ENCODE results near the gene MSI2.

Gene MSI2

GRCh38 chr17:57678393-57678792, 422.1 kb downstream of the MSI2 start:
- DNase-seq: peak; percentile 13

DNA sequence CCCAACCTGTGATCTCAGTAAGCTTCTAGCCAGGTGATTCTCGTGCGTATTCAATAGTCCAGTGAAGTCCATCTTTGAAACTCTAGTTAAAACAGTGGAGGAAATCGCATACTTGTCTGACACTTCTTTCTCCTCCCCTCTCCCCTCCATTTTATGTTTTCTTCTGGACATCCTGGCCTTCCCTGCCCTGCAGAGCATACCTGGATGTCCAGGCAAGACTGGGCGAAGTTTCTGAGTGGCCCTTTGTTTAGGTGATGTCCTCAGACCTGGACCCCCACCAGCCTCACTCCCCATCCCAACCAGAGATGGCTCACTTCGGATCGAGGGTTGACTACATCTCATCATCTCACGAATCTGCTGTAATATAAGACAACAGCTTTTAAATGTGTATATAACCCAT, 423.0 kb downstream of the MSI2 start:
- DNase-seq: peak; percentile 12

- peak; percentile 13 for DNase-seq
Measured at GRCh38 chr17:57679906-57680695, 423.8 kb downstream of the MSI2 start.

DNA sequence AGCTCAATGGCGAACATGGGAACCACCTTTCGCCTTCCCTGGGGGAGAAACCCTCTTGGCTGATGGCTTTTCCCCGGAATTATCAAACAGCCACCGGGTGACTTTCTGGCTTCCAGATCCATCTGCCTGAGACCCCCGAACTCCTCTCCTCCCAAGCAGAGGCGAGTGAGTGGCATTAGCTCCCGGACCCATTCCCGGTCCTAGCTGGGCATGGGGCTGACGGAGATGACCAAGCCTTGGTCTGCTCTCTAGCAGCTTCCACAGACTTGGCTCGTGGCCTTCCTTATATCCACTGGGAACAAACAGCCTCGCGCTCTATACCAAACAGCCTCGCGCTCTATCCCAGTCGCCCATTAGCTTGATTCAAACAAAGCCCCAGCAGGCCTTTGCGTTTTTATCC, 426.4 kb downstream of the MSI2 start:
- no peak for DNase-seq

DNA sequence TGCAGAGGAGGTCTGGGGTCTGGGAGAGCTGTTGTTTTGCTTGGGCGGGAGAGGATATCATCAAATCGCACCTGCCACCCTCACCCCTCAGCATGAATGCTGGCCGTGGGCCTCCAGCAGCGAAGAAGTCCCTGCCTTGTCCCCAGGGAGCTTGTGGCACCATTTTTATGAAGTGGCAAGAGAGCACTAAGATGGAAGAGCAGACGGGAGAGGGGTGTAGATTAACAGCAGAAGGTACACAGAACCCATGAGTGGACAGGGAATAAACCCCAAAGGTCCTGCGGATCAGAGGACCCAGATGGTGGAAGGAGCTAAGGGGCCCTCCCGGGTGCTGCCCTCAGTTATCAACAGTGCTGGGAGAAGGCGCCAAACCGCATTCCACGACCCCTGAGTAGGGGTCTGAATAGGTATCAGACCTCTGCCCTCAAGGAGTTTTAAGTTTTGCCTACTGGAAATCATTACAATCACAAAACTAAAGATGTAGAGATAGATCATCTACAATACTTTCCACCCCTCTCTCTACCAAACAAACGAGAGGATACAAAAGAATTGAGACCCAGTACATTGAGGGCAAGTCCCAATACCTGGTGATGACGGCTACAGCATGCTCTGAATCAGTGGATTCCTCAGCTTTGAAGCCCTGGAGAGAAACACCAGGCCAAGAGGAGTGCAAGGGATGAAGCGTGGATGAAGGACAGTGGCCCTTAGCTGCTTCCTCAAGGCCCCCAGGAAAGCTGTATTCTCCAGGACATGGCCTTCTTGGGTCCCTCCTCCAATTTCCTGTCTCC, 428.6 kb downstream of the MSI2 start:
- no peak for DNase-seq

DNA sequence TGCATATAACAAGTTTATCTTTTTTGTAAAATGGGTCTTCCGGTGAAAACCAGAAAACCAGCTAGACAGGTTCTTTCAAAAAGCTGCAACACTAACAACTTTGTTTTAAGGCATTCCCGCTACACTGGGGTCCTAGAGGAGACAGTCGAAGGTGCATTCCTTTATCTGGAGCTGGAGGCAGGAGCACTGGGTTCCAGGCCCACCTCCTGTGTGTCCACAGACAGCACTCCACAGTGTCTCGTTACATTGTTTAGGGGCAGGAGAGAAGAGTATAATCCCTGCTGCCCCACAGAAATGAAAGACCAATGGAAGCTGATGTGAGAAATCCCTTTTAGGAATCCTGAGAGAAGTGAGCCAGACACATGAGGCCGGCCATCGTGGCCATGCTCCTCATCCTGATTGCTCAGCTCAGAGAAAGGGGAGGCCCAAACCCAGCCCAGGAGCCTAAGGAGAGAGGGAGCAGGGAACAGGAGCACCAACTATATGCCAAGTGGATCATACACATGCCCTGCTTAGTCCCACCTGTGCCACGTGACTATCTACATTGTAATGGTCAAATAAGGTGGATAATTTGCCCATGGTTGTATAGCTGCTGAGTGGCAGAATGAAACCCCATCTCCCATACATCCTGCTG, 429.3 kb downstream of the MSI2 start:
- no peak for DNase-seq

GRCh38 chr17:57687642-57688041, 431.3 kb downstream of the MSI2 start:
- DNase-seq: no peak

- no peak for DNase-seq
Measured at GRCh38 chr17:57689254-57689653, 432.9 kb downstream of the MSI2 start.

DNA sequence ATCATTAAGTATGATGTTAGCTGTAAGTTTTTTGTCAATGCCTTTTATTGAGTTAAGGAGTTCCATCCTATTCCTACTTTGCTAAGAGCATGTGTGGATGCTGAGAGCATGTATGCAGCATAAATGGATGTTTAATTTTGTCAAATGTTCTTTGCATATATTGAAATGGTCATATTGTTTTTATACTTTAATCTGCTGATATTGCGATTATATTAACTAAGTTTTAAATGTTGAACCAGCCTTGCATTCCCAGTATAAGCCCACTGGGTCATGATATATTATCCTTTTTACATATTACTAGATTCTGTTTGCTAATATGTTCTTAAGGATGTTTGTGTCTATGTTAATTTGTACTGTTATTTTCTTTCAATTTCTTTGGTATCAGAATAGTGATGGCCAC, 435.6 kb downstream of the MSI2 start:
- DNase-seq: no peak

DNA sequence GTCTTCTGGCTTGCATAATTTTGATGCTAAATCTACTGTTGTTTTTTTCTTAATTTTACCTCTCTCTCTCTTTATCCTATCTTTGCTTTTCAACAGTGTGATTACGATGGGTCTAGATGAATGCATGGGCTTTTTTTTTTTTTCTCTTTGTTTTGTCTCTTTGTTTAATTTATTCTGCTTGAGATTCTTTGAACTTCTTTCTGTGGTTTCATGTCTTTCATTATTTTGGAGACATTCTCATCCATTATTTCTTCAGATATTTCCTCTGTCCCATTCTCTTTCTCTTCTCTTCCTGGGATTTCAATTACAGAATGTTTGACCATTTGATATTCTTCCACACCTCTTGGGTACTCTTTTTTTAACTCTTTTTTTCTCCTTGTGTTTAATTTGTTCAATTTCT, 436.4 kb downstream of the MSI2 start:
- no peak for DNase-seq

GRCh38 chr17:57694051-57694450, 437.7 kb downstream of the MSI2 start:
- DNase-seq: no peak

DNA sequence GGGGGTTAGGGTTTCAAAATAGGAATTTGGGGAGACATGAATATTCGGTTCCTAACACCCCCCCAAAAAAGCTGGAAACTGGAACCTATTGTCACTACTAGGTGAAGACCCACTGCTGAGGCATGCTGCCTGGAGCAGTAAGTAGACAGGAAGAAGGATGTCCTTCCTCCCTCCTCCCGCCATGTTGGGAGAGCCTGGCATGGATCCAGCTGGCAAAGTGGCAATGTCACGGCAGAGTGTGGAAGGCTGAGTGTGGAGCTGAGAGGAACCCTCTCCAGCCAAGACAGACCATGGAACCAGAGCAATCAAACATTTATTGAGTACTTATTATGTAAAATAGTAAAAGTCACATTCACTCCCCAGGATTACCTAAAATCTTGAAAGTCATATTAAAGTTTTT, 439.7 kb downstream of the MSI2 start:
- no peak for DNase-seq

GRCh38 chr17:57697197-57697596, 440.9 kb downstream of the MSI2 start:
- no peak for DNase-seq

GRCh38 chr17:57697891-57698711, 441.8 kb downstream of the MSI2 start:
- DNase-seq: peak; percentile 52

GRCh38 chr17:57699751-57700219, 443.5 kb downstream of the MSI2 start:
- DNase-seq: no peak

DNA sequence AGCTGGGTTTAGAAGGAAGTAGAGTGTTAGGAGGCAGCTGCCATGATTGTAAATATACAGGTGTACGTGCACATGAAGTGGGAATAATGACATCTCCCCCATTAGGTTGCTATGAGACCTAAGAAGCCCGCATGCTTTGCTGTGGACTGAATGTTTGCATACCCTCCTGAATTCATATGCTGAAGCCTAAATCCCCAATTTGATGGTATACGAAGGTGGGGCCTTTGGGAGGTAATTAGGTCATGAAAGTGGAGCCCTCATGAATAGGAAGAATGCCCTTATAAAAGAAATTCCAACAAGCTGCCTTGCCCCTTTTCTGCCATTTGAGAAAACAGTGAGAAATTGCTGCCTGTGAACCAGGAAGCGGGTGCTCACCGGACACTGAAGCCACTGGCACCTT, 444.8 kb downstream of the MSI2 start:
- no peak for DNase-seq

GRCh38 chr17:57703273-57703672, 446.9 kb downstream of the MSI2 start:
- DNase-seq: no peak

DNA sequence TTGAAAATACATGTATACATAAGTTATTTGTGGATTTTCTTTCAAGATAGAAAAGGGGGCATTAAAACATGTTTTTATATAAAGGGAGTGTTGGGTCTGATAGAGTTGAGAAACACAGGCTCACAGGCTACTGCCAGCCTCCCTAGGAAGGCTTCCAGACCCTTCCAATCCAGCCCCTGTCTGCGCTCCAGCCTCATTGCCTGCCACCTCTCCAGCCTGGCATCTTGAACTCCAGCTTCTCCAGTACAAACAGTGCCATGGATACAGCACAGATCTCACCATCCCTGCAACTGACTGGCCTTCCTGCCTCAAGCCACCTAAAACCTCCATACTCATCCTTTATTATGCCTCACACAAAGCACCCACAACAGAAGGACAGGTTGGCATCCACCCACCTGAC, 448.1 kb downstream of the MSI2 start:
- no peak for DNase-seq

GRCh38 chr17:57705921-57706695, 449.8 kb downstream of the MSI2 start:
- DNase-seq: no peak

- no peak for DNase-seq
Measured at GRCh38 chr17:57706761-57707160, 450.4 kb downstream of the MSI2 start.

- DNase-seq: no peak
Measured at GRCh38 chr17:57707892-57708291, 451.6 kb downstream of the MSI2 start.

DNA sequence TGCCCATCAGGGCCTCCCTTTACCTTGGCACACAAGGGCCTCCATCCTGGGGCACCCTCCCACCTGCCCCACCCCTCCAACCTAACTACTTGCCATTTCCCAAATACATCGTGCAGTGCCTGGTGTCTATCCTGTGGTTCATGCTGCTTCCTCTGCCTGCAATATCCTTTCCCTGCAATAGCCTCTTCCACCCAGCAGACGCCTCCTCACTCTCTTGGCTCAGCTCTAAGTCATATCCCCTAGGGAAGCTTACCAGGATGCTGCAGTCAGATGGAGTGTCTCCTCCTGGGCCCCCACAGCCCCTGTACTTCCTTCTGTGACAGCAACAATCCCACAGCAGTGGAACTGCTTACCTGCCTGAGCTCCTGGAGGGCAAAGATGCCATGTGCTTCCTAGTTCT, 452.1 kb downstream of the MSI2 start:
- DNase-seq: no peak

Measured in stimulated activated CD8-positive, alpha-beta memory T cell treated with anti-CD3 and anti-CD28 coated beads, Interleukin-4, amount 100 ng/mL, for 48 hours (primary cell).